ENCODE data around the gene LMX1B.

The LMX1B gene

DNA sequence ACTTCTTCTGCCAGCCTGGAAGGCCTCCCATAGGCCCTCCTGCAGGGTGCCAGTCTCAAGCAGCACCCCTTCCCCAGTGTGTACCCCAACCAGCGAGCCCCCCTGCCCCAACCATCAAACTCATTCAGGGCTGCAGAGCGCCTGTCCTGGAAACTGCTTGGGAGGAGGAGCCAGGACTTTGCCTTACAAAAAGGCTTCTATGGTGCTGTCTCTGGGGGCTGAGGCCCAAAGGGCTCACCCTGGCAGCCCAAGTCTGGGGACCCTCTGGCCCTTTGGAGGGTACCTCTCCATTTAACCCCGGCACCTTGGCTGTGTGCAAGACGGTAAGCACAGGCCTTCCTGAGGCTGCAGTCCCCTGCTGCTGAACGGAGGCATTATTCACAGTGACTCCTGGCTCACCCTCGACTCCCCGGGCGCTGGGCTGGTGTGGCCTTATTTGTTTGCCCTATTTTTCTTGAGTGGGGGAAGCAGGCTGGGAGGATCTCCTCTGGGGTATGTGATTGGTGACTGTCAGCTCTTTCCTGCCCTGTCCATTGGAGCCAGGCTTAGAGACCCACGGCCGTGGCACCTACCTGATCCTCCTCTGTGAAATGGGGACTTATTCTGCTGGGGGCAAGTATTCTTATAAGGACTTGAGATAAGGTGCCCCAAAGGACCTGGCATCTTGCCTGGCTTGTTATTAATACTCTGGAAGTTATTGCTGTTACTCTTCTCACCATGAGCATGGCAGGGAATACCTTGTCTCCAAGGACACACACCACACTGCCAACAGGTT is 5.8 kb downstream of the LMX1B start:
- no peak for DNase-seq

DNA sequence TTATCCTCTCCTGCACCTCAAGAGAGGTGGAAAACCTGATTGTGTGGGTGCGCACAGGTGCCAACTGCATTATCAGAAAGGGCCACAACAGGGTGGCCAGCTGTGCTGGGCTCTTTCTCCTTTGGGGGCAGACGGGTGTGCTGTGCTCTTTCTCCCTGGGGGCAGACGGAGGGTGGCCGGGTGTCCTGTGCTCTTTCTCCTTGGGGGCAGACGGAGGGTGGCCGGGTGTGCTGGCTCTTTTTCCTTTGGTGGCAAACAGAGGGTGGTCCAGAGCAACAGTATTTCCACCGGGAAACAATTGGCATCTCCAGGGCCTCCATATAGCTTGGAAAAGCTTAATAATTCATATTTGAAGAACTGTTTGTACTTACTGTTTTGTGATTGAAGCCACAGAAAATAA is 6.8 kb downstream of the LMX1B start:
- DNase-seq, result no peak

DNA sequence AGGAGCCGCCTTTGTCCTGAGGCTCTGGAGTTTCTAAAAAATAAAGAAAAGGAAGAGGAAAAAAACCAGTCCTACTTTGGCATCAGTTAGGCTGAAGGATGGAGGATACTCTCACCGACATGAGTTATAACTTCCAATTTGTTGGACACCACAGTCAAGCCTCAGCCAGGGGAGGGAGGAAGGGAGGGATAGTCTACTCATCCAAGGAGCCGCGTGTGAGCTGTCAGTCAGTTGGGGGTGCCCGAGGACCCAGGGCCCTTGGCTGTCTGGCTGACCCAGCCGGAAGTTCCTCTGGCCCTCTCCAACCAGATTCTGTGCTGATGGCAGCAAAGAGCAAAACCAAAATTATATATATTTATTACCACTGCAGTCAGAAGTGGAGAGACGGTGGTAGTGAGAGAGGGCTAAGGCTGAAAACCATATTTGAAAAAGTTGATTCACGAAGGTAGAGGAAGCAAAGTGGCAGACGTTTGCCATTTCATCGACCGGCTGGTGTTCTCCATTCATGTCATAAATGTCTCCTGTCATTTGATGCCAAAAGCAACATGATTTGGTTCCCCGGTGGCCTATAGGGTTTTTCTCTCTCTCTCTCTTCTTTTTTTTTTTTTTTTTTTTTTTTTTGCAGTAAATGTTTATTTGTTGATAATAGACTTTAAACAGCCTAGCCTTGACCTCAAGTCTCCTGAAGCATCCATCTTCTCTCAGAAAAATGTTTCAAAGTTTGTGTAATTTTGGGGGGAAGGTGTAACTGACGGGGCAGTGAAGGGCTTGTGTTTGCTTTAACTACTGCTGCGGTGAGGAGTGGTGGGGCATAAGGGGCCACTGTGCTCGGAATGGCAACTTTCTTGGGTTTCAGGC is 7.6 kb downstream of the LMX1B start:
- no peak for DNase-seq

DNA sequence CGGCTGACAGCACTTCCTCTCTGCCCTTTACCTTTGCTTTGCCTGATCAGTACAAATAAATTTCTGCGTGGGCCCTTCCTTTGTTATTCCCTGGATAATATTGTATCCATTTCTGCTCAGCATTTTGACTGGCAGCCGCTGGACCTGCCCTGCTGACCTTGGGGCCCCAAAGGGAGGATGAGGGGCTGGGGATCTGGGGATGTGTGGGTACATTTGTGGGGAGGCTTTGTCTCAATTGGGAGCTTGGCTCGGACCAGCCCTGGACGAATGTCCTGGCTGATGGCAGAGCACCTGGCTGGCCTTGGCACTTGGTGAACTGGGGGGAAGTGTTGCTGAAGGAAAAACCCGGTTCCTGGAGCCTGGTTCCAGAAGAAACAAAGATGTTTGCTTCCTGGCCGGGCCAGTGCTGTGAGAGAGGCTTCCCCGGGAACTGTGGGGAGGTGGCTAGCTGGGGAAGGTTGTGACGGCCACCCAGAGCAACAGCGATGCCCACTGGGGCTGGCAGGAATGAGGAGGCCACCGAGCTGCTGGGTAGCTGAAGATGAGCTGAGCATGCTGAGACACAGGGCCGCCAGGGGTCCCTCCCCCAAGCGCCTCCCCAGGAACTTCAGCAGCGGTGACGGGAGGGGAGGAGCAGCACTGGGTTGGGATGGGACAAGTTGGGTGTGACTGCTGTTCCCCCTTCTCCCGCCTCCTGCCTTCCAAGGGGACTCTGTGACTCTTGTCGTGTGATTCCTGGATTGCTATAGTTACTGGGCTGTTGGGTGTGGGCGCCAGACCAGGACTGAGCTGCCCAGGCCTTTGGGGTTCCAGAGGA is 8.4 kb downstream of the LMX1B start:
- DNase-seq, result no peak

DNA sequence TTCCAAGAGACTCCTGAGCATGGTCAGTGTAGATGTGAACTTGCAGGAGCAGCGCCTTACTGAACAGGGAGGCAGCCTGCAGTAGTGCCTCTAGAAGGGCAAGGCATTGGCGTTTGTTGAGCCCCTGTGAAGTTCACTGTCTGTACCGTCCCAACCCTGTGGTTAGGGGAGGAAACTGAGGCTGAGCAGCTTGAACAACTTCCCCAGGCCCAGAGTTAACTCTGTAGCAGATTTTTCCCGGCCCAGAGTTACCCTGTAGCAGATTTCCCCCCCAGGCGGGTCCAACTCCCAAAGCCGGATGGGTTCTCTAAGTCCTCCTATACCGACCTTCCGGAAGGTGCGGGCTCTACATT is 9.6 kb downstream of the LMX1B start:
- no peak for DNase-seq

DNA sequence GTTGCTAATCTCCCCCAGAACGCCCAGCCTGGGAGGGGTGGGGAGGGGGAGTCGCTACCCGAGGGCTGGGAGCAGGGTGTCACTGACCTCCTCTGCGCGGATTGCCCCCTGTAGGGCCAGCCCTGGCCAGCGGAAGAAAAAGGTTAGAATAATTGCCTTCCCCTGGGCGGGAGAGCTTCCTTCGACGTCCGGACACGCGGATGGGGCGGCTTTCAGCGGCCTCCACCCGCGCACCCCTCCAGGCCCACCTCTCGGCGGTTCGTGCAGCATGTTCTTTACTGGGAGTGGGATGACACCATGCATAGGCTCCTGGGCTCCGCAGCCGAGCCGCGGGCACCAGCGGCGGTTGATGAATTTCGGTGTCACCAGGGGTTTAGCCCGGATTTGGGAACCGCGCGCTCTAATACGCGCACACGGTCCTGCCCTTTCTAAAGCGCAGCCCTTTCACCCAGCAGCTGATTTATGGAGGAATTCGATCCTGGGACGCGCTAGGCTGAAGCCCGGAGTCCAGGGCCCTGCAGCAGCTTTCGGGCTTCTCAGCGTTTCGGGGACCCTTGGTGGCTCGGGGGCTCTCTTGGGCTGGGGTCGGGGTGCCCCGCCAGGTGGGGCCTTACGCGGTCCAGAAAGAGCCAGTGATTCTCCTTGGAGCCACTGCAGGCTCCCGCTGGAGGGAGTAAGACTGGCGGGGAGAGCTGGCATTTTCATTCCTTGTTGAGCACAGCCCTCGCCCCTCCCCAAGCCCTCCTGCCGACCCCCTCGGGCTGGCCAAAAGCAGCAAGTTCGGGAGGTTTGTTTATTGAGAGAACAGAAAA is 10.1 kb downstream of the LMX1B start:
- no peak for DNase-seq

DNA sequence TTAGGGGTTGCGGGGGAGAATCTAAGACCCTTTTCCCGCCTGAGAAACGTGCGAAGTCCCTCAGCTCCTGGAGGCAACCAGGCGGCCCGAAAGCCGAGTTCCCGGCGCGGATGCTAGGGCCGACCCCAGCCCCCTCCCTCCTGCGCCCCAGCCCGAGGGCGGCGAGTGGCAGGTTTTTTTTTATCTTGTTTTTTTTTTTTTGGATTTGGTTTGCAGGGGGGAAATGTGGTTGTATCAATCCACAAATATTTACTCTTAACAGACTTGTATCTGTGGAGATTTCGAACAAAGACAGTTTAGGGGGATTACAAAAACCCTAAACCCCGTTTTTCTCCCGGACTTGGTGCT is 10.7 kb downstream of the LMX1B start:
- DNase-seq, result no peak

DNA sequence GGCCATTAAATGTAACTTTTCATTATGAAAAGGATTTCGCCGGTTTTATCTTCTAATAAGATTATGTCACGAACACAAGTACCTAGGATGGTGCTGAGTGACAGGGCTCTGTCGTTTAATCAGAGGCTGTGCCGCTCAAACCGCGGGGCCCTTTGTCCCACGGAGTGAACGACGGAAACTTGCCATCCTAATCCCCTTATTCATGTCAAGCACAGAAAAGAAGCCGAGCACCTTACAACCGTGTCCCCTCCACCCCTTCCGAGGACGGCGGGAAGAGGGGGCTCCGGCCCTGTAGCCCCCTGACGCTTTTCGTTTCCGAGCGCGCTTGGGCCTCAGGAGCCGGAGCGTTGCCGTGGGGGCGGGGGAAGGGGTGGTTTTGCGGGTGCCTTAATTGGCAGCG is 11.2 kb downstream of the LMX1B start:
- DNase-seq, result no peak

DNA sequence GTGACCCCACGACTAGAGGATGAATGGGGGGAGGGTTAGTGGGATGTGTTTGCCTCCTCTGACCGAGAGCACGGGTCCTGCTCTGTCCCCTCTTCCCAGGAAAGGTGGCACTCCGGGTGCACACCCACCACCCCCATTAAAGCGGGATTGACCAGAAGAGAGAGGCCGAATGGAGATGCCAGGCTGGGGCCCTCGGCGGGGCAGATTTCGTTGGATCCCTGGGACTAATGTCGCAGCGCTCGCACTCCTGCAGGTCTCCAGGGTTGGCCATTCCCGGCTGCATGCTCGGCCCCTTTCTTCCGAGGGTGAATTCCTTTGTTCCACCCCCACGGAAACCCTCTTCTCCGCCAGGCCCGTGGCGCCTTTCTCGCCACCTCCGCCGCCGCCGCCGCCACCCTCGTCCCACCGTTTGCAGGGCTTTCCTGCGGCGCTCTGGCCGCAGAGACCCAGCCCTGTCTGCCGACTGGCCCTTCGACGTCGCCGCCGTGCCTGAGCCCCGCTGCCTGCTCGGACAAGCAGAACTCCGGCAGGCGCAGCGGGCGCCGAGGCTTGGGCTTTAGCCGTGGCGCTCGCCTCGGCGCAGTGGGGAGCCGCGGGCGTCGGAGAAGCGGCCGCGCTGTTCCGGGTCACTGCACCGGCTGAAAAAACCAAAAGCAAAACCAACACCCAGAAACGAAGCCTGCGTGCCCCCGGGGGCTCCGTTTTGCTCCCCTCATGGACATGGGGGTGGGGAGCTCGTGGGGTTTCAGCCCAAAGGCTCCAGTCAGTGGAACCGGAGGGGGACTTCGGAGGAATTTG is 11.8 kb downstream of the LMX1B start:
- no peak for DNase-seq

DNA sequence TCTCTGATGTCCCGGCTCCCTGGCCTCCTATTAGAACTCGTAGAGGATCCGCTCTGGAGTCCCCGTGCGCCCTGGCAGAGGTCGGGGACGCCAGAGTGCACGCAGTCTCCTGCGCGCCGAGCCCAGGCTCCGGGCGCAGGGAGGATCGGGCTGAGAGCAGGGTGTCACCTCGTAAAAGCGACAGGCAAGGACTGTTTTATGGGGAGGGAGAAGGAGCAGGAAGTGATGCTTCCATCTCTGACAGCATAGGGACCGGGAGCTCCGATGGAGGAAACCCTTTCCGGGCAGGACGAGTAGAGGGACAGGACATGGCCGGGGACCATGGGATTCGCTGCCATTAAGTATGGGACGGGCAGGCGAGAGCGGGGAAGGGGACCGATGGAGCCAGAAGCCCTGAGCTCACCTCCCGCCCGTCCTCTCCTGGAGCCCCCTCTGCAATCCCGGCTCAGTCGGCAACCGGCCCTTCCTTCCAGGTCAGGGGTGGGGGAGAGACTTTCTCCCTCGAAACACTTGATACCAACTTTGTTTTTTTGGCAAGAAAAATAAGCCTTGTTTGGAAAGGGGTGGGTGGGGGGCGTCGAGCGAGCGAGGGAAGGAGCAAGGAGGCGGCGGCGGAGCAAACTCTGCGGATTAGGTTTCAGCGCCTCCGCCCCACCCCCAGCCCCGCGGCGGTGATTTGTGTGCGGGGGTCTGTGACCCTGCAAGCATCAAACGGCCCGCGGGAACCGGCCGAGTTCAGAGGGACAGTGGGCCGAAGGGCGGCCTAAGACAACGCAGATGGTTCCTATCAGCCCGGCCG is 12.6 kb downstream of the LMX1B start:
- DNase-seq, result no peak

DNA sequence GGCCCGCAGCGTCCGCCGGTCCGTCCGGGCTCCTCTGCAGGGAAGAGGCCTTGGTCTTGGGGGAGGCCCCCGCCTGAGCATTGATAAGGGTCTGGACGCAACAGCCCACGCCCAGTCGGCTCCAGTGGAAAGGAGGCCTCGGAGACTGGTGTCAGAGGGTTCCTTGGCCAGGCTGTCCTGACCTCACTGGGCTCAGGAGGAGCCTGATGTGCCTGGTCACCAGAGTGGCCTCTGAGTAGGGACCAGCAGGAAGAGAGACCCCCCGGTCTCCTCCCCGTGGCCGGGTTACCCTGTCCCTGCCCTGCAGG is 13.2 kb downstream of the LMX1B start:
- DNase-seq, result no peak

DNA sequence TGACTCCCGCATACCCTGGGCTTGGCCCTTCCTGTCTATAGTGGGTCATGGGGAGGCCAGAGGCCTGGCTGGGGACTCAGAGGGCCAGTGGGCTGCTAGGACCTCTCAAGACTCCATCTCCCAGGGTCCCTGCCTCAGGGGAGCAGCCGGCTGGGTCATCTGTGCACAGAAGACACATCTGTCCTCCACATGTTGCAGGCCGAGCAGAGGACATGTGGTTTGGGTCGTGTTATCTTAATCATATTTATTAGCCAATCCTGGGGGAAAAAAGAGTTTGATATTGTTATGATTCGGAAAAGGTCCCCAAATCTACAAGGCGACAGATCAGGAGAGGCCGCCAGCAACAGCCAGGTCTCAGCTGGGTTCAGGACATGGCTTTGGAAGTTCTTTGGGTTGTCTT is 14.4 kb downstream of the LMX1B start:
- no peak for DNase-seq

DNA sequence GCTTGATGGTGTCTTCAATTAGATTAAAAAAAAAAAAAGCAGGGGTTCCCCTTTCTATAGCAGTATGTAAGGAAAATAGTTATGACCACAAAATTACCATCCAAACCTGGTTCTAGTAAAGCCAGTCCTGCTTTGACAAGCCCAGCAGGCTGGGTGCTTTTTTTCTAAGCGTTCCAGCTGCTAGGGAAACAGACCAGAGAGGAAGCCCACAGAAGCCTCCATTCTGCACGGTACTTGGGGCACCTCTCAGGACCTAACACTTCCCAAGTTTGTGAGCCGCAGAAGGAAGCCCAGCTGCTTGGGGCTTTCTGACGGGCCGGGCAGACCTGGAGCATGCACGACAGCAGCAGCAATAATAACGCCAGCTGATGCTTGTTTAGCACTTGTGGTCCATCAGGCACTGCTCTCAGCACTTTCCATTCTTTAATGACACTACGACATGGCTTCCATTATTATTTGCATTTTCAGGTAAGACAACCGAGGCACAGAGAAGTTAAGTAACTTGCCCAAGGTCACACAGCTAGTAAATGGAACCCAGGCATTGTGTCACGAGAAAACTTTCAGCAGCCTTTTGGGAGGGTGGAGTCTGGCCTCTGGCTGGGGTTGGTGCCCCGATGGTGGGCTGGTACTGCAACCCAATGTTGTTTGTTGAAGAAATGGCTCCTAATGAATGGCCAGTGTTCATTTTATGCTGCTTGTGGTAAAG is 15.4 kb downstream of the LMX1B start:
- no peak for DNase-seq

DNA sequence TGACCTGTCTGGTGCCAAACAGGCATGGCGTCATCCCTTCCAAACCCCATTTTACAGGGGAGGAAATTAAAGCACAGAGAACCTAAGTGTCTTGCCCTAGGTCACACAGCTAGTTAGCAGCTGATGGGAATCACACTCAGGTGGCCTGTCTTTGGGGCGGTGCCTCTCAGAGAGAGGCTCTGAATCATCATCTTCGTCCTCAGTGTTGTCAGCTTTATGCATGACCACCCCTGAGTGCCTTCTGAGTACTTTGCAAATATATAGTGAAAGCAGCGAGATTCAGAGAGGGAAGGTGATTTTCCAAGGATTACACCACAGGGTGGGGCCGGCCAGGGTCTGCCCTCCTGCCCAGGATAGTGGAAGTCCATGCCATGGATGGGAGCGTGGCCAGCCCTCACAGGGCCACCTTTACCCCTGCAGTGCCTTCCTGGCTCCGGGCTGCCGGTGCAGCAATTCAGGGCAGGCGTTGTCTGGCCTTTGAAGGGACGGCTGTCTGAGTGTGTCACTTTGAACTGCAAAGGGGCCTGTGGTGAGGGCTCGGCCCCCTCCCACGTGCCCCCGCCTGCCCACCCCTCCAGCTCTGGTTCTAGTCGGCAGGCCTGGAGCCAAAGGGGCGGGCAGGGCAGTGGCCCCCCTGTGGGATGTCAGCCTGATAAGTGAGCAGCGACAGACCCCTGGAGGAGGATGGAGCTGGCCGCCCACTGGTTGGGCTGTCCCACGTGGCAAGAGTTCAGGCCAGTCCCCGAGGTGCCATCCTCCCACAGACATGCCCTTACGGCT is 16.9 kb downstream of the LMX1B start:
- no peak for DNase-seq

DNA sequence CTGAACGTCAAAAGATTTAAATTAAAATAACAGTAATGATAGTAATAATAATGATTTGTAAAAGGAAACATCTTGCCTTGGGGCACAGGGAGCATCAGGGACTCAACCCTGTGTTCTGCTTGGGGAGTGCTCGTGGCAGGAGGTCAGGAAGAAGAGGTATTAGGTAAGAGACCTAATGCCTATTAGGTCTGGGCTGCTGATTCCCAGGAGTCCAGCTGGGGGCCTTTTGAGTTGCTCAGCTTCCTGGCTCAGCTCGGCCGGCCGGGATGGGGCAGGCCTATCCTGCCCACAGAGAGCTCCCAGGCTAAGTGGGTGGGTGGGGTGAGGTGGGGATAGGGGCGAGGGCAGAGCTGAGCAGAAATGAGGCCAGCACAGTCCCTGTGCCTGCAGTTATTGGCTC is 17.5 kb downstream of the LMX1B start:
- no peak for DNase-seq

DNA sequence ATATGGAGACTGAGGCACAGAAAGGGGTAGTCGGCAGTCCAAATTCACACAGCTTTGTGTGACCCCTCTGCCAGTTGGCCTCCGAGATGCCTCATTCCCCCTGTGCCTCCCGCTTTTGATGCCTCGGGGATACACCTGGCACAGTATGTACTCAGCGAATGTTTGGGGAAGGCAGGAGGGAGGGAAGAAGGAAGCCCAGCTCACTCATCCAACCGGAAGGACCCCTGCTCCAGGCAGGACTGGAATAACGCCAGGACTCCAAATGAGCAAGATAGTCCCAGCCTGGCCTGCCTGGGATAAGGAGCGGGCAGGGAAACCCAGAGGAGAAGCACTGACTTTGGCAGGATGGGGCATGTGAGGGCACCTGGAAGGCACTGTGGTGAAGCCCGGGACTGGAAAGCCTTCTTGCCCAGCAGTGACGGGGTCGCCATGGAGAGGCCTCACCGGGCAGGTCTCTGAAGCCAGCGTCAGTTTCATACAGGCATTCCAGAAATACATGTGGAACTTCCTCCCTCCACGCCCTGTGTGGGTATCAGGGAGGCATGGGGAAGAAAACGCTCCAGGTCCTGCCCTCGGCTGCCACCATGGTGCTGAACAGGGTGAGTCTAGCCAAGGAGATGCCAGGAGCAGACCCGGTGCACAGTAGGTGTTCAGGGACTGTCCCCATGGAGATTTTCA is 20.3 kb downstream of the LMX1B start:
- DNase-seq, result no peak

DNA sequence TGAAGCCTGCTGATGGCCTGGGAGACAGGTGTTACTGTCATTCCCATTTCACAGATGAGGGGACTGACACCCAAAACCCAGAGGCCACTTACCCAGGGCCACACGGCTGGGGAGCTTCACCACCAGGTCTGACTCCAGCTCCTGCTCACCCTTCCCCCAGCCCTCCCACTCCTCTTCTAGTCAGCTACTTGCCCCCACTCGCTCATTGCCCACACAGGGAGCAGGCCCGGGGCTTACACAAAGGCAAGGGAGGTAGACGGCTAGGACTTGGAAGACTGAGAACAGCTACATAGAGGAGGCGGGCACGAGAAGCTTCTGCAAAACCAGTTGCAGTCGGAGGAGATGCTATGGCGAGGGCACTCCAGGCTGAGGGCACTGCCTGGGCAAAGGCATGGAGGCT is 21.3 kb downstream of the LMX1B start:
- DNase-seq, result no peak

DNA sequence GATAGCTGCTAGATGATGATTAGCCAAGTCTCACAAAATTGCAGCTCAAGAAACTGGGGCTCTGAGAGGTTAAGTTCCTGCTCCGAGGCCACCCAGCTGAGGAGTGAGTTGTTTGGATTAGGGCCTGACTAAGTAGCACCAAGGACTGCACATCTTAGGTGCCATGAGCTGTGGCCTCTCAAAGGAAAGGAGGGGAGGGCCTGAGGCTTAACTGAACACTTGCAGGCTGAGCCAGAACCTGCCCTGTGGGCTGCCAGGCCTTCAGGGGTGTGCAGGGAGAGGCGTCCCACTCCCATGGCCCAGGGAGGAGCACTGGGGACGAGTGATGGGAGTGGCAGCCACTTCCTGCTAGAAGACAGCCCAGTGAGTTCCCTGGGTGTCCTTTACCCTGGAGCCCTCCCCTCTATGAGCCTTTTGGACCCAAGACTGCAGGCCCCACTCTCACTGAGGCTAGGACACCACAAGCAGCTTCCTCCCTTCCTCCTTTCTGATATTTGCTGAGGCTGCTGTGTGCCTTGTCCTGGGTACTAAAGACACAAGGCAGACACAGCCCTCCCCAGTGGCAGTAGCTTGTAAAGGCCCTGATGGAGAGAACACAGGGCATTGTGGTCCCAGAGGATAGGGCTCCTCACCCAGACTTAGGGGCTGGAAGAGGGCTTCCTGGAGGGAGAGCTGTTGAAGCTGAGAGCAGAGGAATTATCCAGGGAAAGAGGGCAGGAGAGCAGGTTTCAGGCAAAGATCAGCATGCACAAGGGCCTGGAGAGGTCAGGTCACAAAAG is 22.1 kb downstream of the LMX1B start:
- no peak for DNase-seq

All from activated CD4-positive, alpha-beta T cell treated with anti-CD3 and anti-CD28 coated beads, Interleukin-2, amount 50 U/mL, for 16 hours (primary cell).